Activated CD4-positive, alpha-beta T cell treated with anti-CD3 and anti-CD28 coated beads, Interleukin-2, amount 50 U/mL, for 16 hours (primary cell): ENCODE measurements around the gene AGBL4.

Experiments used
- DNase-seq: peaks from one replicate; pipeline ENCODE4 v3.0.0-alpha.2; 2020

The AGBL4 gene

DNA sequence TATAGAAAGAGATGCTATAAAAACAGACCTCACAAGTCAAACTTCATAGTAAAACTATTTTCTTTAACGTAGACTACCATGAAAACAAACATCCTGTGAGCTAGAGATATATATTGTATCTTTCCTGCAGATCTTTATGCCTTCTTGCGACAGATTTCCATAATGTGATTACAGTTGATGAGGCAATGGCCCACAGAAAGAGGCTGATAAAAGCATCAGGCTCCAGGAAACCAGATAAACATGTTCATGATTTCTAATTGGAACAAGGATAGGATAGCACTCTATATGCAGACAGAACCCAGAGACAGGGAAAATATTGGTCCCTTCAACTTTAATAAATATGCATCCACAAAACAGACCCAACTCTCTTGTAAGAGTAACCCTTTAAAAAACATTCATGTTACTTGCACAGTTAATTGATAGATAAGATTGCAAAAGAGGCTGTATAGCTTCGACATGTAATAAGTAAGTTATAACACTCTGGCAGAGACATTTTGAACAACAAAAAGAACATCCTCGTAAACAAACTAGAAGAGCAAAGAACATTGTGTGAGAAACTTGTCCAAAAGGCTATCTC lies 329.4 kb downstream of the AGBL4 start:
- no peak for DNase-seq

DNA sequence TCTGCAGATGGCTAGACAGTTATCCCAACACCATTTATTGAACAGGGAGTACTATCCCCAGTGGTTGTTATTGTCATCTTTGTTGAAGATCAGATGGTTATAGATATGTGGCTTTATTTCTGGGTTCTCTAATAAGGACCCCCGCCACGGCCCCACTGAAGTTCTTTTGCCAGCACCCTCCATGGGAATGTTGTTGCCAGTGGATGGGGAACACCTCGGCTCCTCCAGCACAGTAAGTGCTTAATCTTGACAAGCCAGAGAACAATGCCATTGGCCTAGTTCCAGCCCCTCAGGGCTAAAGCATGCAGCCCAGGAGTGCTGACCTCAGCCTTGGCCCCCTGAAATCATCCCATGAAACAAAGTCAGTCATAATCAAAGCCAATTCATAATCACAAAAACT lies 337.6 kb downstream of the AGBL4 start:
- DNase-seq: no peak

DNA sequence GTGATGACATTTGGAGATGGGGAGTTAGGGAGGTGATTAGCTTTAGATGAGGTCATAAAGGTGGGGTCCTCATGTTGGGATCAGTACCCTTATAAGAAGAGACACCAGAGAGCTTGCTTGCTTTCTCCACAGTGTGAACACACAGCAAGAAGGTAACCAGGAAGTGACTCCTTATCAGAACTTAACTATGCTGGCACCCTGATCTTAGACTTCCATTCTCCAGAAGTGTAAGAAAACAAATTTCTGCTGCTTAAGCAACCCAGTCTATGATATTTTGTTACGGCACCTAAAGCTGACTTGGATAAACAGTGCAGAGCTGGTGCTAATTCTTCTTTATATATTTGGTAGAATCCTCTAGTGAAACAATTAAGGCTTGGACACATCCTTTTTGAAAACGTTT lies 346.0 kb downstream of the AGBL4 start:
- no peak for DNase-seq

DNA sequence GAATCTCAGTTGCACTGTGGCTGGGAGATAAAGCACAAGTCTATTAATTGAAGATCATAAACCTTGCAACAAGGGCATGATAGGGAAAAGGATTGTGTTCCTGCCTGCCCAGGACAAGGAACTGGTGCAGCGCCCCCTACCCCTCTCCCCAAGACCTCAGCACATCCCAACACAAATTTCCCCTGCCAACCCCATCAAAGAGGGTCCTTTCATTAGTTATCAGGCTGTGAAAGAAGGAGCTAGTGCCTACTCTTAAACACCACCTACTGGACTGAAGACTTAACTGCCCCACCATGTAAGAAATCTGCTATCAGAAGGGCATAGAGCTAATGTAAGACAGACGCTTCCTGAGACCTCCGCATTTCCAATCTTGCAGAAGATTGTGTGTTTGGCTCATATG lies 372.6 kb downstream of the AGBL4 start:
- DNase-seq: no peak

DNA sequence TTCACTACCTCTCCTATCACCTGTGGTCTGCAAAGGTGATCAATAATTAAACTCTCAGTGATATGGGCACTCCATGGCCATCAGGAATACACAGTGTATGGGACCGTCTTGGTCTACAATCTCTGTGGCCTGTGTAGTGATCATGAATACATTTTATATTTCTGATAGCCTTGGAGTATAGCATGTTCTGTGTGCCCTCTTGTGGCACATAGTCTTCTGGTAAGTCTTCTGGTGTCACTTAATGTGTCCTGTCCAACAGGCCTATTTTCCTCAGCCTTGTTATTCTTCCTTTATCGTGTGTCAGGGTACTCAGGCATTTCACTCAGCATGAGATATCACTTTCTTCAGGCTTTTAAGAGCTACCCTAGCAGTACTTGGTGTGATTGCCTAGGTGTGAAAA lies 393.6 kb downstream of the AGBL4 start:
- no peak for DNase-seq

DNA sequence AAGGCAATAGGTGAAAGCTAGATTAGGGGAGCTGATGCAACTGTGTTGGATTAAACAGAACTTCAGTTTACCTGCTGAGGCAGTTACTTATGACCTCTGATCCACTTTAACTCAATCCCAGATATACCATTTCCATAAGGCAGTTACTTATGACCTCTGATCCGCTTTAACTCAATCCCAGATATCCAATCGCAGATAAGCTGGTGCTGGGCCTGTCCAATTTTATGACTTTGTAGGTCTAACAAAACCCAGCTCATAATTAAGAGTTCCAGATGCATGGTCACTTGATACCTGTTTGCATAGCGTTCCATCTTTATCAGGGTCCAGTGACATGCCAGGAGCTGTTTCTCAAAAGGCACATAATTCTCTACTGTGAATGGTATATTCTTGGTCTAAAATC lies 396.0 kb downstream of the AGBL4 start:
- DNase-seq: no peak

DNA sequence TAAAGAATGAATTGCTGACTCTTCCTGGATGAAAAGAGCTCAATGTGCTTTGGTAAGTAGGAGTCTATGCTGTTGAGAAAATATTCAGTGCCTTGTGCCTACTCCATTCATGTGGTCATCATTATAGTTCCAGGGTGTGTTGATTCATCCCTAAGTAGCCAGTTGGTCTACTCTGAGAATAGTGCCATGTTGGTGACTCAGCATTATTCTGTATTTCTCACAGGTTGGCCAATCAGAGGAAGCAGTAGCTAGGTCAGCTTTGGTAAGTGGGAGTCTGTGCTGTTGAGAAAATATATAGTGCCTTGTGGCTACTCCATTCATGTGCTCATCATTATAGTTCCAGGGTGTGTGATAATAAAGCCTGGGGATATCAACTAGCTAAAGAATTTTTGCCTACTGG lies 397.3 kb downstream of the AGBL4 start:
- DNase-seq: no peak

DNA sequence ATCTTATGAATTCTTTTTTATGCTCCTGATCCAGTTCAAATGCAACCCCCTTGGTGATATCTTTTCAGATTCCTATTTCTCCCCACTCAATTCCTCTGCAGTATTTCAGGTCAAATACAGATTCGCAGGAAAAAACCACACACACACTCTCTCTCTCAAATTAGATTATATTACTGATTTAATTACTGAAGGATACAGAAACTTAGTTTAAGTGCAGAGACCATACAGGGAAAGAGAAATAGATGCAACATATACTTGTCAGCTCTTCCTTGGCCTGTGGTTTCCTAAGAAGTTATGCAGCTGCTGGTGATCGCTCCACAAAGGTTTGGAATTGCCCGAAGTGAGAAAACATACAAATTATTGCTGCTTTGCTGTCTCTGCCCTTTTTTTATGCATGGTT lies 400.9 kb downstream of the AGBL4 start:
- no peak for DNase-seq

DNA sequence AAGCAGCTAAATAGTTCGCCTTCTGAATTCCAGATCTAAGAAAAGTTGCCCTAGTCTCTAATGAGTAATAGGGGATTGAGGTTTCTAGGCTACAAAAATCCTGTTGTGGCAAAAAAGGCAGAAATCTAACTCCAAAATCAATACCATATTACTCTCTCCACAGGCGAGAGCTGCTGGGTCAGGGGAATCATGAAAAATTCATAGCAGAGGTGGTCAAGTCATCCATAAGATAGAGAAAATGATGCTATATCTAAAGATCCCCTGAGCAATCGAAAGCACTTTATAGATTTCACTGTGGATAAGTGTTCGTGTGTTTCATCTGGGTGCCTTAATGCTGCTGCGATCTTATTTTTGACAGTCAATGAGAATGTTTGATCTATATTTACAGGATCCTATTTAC lies 417.7 kb downstream of the AGBL4 start:
- DNase-seq: no peak

DNA sequence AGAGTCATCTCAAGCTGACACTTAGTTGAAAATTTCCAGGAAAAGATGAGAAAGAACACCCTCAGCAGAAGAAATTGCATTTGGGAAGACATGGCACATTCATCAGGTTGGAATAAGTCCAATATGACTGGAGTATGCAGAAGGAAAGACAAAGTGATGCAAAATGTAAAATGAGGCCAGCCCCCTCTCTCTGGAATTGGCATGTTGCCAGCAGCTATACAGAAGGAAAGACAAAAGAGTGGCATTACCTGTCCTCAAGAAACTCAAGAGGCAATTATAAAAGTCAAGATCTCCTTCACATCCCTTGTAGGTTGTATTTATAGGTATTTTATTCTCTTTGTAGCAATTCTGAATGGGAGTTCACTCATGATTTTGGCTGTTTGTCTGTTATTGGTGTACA lies 426.3 kb downstream of the AGBL4 start:
- DNase-seq: no peak

DNA sequence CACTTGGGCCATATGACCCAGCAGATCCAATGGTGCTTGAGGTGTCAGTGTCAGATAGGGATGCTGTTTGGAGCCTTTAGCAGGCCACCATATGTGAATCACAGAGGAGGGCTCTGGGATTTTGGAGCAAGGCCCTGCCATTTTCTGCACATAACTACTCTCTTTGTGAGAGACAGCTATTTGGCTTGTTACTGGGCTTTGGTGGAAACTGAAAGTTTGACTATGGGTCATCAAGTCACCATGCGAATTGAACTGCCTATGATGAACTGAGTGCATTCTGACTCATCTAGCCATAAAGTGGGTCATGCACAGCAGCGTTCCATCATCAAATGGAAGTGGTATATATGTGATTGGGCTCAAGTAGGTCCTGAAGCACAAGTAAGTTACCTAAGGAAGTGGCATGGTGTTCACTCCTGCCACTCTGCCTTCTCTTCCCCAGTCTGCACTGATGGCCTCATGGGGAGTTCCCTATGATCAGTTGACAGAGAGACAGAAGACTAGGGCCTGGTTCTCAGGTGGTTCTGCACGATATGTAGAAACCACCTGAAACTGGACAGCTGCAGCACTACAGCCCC lies 447.3 kb downstream of the AGBL4 start:
- DNase-seq: no peak

DNA sequence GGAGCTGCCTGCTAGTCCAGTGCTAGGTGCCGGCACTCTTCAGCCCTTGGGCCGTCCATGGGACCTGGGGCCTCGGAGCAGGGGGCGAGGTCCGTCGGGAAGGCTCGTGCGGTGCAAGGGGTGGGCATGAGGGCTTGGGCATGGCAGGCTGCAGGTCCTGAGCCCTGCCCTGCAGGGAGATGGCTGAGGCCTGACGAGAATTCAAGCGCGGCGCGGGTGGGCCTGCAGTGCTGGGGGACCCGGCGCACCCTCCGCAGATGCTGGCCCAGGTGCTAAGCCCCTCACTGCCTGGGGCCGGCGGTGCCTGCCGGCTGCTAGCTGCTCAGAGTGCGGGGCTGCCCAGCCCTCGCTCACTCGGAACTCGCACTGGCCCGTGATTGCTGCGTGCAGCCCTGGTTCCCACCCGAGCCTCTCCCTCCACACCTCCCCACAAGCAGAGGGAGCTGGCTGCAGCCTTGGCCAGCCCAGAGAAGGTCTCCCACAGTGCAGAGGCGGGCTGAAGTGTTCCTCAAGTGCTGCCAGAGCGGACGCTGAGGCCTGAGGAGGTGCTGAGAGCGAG lies 467.0 kb downstream of the AGBL4 start:
- DNase-seq: no peak

DNA sequence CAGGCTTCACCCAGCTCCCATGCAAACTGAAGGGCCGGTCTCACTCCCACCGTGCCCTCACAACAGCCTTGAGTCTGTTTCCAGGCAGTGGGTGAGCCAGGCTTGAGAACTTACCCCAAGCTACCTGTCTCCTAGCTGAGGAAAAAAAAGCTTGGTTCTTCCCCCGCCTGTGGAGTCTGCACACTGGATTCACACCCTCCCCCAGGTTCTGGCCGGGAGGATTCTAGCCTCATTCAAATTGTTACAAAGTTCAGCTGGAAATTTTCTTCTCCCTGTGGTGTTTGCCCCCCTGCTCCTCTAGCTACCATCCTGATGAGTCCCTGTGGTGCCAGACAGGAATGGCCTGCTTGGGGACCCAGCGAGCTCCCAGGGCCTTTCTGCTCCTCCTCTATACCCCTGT lies 471.7 kb downstream of the AGBL4 start:
- DNase-seq: no peak

DNA sequence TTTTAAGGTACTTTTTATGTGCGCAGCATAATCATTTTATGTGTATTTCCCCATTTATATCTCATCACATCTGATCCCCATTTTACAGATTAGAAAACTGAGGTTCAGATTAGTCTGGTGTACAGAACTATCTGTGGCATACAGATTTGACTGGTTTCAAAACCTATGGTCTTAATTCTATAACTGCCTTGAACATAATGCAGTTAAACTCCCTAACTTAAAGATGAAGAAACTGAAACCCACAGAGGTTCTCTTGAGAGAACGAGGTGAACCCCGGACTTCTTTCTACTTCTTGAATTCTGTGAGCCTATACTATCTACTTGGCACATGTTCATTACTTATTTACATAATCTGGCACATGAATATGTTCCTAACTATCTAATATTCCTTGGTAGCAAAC lies 479.1 kb downstream of the AGBL4 start:
- DNase-seq: no peak

DNA sequence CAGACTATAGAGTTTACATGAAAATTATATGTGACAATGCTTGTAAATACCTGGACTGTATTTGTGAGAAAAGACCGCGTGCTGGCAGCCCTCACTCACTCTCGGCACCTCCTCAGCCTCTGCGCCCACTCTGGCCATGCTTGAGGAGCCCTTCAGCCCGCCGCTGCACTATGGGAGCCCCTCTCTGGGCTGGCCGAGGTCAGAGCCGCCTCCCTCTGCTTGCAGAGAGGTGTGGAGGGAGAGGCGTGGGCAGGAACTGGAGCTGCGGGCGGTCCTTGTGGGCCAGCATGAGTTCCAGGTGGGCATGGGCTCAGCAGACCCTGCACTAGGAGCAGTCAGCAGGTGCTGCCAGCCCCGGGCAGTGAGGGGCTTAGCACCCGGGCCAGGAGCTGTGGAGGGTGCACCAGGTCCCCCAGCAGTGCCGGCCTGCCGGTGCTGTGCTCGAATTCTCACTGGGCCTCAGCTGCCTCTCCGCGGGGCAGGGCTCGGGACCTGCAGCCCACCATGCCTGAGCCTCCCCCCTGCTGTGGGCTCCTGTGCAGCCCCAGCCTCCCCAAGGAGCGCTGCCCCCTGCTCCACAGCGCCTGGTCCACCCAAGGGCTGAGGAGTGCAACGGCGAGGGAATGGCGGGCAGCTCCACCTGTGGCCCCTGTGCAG lies 482.5 kb downstream of the AGBL4 start:
- no peak for DNase-seq

DNA sequence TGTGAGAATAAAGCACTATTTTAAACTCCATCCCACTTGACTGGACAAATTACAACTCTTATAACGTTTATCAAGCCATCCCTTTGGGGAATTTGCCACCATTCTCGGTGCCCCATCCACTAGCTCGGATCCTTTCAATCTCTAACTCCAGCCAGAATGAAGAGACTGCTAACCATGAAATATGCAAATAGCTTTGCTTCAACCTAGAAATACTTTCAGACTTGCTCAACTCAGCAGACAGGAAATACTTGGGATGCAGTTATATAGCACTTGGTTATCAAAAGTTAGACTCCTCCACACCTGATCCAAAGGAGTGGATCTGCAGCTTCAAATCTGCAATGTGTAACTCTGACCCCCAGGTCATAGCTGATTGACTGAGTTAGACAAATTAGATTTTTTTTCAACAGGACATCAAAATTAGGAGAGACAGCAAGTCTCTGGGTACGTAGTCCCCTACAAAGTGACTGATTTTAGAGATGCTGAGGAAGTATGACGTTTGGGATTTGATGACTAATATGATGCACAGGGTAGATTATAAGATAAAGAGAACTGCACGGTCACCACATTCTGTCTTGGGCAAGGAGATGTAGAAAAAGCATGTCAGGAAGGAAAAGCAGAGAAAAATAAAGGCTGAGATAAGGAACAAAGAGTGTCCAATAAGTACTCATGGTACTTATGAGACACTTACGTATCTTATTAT lies 496.0 kb downstream of the AGBL4 start:
- peak; percentile 1 for DNase-seq

DNA sequence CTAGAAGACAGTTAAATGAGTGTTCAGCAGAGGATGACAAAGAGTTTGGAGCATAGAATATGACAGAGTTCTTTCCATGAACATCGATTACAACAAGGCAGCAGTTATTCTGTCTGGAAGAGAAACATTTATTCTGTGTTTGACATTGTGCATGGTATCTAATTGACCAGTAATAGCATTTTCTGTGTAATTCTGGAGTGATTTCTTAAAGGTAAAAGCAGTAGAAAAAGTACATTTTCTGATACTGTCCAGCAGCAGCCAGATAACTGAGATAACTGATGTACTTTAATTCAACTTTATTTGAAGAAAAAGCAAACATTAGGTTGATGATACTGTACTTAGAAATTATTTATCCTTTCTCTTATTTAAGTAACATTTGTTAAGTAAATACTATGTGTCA lies 497.1 kb downstream of the AGBL4 start:
- no peak for DNase-seq

DNA sequence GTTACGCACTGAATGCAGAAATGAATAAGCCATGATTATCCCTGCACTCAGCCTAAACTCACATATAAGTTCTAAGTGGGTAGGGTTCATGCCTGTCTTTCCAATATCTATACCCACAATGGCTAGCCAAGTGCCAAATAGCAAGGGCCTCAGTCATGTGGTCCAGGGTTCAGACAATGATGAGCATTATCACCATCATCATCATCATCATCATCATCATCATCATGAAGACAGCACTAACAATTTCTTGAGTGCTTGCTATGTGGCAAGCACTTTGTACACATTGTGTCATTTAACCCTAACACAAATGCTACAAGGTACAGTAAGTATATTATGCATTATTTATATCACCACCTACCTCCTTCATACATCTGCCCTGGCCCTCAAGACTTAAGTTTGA lies 500.0 kb downstream of the AGBL4 start:
- no peak for DNase-seq

DNA sequence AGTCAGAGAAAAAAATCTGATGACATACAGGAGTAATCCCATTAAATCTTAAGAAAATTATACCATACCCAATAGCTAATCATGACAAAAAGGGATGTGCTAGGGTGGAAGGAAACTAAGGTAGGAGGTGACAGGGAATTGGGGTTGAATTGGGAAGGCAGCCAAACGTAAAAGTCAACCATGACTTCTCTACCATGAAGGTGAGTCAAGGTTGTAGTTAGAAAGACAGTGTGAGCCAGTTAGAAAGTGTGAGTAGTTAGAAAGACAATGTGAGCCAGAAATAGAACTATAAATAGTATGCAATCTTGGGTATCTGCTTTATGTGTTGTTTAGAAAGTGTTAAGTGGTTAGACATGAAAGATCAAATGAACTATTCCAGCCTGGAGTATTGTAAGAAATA lies 556.8 kb downstream of the AGBL4 start:
- DNase-seq: no peak

DNA sequence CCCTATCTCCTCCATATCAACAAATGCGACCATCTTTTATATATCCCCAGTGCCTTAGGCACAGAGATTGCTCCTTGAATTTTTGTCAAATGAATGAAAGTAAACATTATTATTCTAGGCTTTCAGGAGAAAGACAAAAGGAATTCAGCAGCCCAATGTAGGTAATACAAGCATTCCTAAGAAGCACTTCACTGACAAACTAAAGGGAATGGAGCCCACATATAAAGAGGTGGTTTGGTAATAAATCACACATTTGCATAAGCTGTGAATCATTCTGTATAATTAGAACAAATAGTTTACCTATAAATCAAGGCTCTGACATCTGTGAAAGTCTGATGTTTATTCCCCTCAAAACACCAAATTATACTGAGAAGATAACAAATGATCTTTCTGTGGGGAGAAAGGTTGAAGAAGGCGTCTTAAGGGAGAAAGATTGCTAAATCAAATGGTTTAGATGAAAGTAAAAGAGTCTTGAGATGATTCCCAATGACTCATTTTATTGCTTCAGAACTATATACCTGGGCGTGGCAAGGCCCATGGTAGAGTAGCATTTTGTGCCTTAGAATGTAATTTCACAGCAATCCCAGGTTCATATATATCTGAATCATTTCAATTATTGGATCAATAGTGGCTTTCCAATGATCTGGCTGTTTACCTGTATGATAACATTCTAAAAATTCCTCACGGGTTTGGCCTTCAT lies 558.1 kb downstream of the AGBL4 start:
- DNase-seq: no peak

DNA sequence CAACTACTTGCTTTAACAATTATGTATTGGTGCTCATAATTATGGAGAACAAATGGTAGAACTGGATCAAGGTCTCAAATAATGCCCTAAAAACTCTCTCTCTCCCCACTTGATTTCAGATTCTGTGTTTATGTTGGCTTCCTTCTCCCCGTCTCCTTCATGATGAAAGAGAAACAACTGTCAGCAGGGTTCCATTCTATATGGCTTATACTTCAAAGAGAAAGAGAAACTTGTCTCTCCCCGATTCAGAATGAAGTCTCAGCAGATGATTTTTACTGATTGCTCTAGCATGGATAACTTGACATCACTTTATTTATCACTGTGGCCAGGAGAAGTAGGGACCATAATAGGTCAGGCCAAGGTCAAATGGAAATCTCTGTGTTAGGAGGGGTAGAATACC lies 575.6 kb downstream of the AGBL4 start:
- DNase-seq: no peak

DNA sequence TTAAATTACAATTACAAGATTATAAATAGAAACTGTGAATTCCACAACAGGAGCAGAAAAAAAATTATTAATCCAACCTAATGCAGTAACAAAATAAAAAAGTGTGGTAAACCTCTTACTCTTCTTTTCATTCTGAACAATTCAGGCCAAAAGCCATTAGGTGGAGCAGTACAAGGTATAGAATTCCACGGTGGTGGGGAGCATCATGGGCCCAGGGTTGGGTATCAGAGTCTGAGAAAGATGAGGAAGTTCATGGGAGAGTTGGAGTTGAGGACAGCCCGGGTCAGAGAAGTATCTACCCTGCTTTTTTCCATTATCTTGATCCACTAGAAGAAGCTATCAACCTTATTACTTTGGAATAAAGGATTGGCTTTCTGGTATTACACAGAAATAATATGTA lies 586.9 kb downstream of the AGBL4 start:
- DNase-seq: no peak

DNA sequence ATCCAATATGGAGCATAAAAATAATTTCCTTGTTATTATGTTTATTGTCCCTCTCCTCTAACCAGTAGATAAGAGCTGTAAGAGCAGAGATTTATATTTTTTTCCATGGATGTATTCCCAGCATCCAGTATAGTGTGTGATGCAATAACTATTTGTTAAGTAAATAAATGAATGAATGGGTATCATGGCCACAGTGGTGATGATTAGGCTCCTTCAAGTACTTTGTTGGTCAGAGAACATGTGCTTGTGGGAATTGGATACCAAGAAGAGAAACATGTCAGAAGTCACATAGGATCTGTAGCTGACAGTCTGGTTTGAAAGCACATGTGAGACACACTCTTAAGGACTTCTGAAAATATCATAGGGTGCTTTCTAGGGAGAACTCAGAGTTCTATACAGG lies 588.5 kb downstream of the AGBL4 start:
- DNase-seq: no peak
